ENCODE data around the gene TUBGCP2.

The TUBGCP2 gene

DNA sequence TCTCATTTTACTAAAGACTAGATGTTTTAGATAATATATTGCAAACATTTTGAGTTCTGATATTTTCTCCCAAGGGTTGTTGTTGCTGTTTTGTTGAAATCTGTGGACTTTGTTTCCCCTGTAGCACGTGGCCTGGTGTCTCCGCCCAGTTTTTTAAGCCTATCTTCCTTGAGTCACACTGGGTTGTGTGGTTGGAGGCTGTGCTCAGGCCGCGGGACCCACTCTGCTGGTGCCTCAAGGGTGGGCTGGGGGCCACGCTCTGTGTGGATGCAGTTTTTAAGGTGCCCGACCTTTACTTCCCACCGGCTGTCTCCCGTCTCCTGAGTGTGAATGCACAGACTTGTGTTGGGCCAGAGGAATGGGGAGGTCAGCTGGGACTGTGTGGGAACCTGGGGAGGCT, 34.3 kb upstream of the TUBGCP2 start:
- DNase-seq: no peak

GRCh38 chr10:133341983-133342382, 33.3 kb upstream of the TUBGCP2 start:
- no peak for DNase-seq

DNA sequence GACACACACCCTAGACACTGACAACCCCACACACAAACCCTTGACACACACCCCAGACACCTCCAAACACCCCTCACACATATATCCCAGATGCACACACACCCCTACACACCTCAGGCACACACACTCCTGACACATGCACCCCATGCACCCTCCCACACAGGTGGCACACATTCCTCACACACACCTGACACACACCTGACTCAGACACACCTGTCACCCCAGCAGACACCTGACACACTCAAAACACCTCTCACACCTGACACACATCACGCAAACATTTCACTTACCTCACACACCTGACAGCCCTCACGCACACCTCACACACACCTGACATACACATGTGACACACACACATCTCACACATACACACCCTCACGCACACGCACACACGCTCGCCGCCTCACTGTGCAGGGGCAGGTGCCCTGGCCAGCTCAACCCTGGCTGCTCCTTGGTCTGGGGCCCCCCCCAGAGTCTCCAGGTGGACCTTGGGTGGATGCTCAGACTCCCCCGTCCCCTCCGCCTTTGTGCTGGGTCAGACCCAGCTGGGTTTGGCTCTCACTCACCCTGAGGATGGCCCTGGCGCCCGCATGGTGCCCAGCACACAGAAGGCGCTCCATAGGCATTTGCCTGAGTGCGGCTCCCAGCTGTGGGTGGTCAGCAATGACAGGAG, 31.2 kb upstream of the TUBGCP2 start:
- DNase-seq: no peak

GRCh38 chr10:133338080-133339071, 29.7 kb upstream of the TUBGCP2 start:
- DNase-seq: no peak

DNA sequence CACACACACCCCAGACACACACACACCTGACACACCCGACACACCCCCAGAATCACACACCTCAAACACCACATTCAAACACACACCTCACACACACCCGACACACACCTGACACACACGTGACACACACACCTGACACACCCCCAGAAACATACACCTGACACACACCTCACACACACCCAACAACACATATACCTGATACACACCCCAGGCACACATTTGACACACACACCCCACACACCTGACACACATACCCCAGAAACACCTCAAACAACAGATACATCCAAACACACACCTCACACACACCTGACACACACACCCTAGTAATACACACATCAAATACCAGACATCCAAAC, 28.7 kb upstream of the TUBGCP2 start:
- DNase-seq: no peak

GRCh38 chr10:133336577-133337369, 28.1 kb upstream of the TUBGCP2 start, which contains the start of gene CALY:
TSS of gene CALY (minus strand) at chr10:133336896. CDS start at chr10:133328989, 7,907 bp downstream.
- DNase-seq: peak; percentile 9

- no peak for DNase-seq
Observed at GRCh38 chr10:133336118-133336576, 27.5 kb upstream of the TUBGCP2 start.

GRCh38 chr10:133335246-133336117, 26.8 kb upstream of the TUBGCP2 start:
- DNase-seq: no peak

- DNase-seq: no peak
Observed at GRCh38 chr10:133334503-133335245, 26.0 kb upstream of the TUBGCP2 start.

- DNase-seq: no peak
Observed at GRCh38 chr10:133332936-133333699, 24.4 kb upstream of the TUBGCP2 start.

DNA sequence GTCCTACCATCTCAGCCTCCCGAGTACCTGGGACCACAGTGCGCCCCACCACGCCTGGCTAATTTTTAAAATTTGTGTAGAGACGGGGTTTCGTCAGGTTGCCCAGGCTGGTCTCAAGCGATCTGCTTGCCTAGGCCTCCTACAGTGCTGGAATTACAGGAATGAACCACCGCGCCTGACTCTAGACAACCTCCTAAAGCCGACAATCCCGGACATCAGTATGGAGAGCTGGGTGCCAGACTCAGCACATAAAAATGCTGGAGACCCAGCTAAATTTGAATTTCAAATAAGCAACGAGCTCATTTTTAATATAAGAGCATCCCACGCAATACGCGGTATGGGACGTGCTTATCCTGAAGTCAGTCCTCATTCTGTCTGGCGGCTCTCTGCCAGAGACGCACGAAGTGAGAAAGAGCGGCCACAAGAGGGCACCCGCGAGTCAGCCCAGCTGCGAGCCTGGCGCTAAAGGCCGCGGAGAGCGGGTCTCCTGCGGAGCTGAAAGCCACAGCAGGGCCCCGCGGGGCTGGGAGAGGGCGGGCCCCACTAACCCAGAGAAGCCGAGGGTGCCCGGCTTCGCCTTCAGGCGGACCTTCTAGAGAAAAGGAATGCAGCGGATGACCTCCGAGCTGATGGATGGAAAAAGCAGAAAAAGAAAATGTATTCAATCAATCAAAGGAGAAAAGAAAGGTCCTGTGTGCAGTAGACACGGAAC, 21.0 kb upstream of the TUBGCP2 start:
- DNase-seq: peak; percentile 75

DNA sequence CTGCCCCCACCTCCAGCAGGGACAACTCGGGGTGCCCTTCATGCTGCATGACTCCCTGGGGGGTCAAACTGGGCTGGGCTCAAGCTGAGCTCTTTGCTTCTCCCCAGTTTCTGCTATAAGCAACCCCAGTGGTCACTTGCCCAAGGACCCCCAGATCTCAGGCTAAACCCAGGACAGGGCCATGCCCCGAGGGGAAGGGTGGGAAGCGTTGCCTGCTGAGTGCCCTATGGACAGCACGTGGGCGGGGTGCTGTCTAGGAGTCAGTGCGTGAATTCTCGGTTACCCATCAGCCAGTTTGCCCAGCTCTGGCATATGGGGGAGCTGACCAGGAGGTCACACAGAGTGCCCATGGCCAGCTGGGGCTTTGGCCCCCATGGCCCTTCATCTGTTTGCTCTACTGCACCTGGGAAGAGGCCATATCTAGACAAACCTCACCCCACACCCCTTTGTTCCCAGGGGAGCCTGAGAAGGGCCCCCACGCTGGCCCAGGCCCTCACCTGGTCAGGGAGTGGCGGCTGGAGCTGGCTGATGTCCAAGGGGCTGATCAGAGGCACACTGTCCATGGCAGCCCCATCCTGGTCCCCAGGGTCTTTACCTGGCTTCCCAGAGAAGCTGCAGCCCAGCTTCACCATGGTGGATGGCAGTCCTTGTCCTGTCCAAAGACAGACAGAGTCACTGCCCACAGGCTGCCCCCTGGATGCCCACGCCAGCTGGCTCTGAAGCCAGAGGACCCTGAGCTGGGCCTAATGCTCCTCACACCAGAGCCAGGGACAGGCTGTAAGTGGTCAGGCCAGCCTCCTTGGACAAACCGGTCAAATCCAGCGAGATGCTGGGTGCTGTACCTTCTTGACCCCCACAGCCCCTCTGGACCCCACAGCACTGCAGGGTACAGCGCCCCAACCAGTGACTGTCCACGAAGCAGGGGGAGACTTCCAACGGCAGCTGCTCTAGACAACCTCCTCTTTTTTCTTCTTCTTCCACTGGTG, 20.0 kb upstream of the TUBGCP2 start:
- DNase-seq: no peak

DNA sequence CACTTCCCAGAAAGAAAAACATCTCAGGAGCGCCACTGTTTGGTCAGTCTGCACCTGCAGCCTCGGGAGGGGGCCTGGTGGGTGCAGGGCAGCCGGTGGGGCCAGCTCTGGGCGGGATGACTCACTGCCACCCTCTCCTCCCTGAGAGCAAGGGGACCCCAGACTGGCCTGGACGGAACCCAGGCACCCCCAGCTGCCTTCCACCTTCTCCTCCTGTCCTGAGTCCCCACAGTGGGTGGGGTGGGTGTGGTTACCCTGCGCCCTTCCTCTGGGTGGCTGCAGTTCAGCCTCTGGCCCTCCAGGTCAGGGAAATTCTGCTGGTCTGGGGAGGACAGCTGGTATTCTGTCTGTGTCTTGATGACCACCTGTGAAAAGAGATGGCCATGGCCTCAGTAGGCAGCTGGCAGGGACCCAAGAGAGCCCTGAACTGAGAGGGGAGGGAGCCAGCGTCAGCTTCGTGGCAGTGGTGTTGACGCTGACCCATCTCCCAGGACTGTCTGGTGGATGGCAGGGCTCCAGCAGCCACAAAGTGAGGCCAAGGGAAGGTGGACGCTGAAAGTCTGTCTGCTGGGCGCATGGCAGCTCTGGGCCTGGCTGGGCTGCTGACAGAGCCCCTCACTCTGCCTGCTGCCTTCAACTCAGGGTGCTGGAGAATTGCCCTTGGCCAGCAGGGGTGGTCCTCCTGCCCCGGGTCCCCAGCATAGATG, 19.1 kb upstream of the TUBGCP2 start:
- no peak for DNase-seq

DNA sequence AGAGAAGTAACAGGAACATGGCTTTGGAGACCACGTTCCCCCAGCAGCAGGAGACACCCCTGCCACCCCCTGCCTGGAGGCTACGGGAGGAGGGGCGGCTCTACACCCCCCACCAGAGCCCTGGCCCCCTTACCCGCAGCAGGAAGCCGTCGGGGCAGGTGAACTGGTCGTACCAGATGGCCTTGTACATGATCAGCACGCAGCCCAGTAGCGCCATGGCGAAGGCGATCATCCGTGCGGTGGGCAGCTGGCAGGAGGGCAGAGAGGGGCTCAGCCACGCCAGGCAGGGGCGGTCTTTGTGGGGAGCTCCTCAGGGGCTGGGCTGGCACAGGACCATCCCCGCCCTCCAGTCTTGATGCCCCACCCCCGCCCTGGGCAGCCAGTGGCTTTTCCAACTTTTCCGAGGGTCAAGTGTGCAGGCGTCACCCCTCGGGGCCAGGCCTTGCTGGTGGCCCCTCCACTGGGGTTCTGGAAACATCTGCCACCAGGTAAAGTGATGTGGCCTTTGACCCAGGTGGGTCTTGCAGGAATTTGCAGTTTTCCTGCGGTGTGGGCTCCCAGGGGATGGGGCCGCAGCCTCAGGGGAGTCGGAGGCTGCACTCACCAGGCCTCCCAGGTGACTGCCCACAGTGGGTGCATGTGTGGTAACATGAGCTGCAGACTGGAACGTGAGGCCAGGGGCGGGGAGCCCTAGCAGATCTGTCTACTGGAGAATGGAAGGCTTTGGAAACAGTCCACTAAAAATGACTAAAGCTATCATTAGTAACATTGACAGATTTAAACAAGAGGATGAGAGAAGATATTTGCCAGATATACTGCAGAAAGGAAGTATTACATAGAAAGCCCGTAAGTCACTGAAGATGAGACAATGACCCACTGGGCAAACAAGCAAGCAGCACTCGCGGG, 18.3 kb upstream of the TUBGCP2 start:
- DNase-seq: no peak

DNA sequence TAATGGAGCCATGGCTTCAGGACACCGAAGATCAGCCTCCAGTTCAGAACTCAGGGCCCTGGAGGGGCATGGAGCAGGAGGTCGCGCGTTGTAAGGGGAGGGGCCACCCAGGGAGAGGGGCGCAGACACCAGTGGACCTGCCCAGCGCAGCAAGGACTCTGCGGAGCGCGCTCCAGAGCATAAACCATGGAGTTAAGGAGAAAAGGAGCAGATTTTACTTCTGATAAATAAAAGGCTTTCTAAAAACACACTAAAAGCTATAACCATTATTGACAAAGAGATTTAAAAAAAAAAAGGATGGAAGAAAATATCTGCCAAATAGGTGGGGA, 17.5 kb upstream of the TUBGCP2 start:
- no peak for DNase-seq

GRCh38 chr10:133325440-133326222, 17.0 kb upstream of the TUBGCP2 start:
- DNase-seq: no peak

Measured in RPMI8226 (cell line).